A549 (cell line): Measurements from ENCODE around the gene RERE. TPM values are rescaled to one million over a fixed set of nuclear protein-coding genes. Genes with fewer than 3 reads are reported as not detected.

Source experiments
- ATAC-seq, 2 experiments: fragments of 200-7000 bp in 1 of 2; fragments of >200 bp in 1 of 2; cut with Nextera tagmentation in 1 of 2; cut with Tn5 transposase in 1 of 2; 3 replicates each; pipeline versions ENCODE4 v1.8.0 to v1.9.1; 2018 to 2020; ENCODE audit warnings: mild to moderate bottlenecking in 1 of 2, moderate library complexity in 1 of 2
- CTCF ChIA-PET: fragments of 300-600 bp; sonication (Branson Sonifier 250); formaldehyde crosslinking; extraction: SDS; loops from one replicate; lab custom pipeline; 2021; ENCODE audit warnings: antibody characterized with exemption, inconsistent platforms; lab: Yijun Ruan, JAX
- POLR2A ChIA-PET: fragments of 350-600 bp; formaldehyde crosslinking; extraction: SDS; loops from one replicate; lab custom pipeline; 2021; ENCODE audit warnings: antibody characterized with exemption, inconsistent platforms; lab: Yijun Ruan, JAX
- DNase-seq, 2 experiments: peaks; one replicate each; pipeline versions ENCODE4 v3.0.0 to v3.0.0-alpha.2; 2011 to 2016; ENCODE audit warnings: low read depth in 1 of 2, low spot score in 1 of 2
- FAIRE-seq: peaks from 2 replicates; lab custom pipeline; 2011; peaks lifted over from hg19 to GRCh38; lab: Jason Lieb, UNC
- H3K27ac ChIP-seq, 2 experiments: fragments of >200 bp; sonication (Bioruptor Twin); formaldehyde crosslinking; 3 replicates each; pipeline ENCODE4 v1.5.1; 2016 to 2017
- H3K4me1 ChIP-seq: fragments of >200 bp; sonication (Bioruptor Twin); formaldehyde crosslinking; 3 replicates; pipeline ENCODE4 v1.6.1; 2016
- H3K4me2 ChIP-seq: fragments of >200 bp; sonication (Bioruptor Twin); formaldehyde crosslinking; 3 replicates; pipeline ENCODE4 v1.6.1; 2016
- H3K4me3 ChIP-seq: fragments of >200 bp; sonication (Bioruptor Twin); formaldehyde crosslinking; 3 replicates; pipeline ENCODE4 v1.5.1; 2016
- H3K9me3 ChIP-seq: fragments of >200 bp; sonication (Bioruptor Twin); formaldehyde crosslinking; 3 replicates; pipeline ENCODE4 v1.6.1; 2016
- BHLHE40 ChIP-seq: IDR thresholded peaks from 2 replicates; pipeline ENCODE4 v1.6.1; 2012; ENCODE audit warnings: low read depth, low read length, inconsistent platforms
- CHD2 ChIP-seq: fragments of 150-350 bp; IDR thresholded peaks from 2 replicates; pipeline ENCODE4 v1.6.1; 2014; ENCODE audit warnings: low read length; ENCODE audit not compliant: partially characterized antibody
- HEYL ChIP-seq: fragments of 250-450 bp; sonication (Bioruptor Pico); IDR thresholded peaks from 2 replicates; pipeline ENCODE4 v1.8.0; 2021; ENCODE audit warnings: mild to moderate bottlenecking, moderate library complexity
- JUNB ChIP-seq: fragments of >200 bp; sonication (Bioruptor Twin); formaldehyde crosslinking; IDR thresholded peaks from 2 replicates; pipeline ENCODE4 v1.6.1; 2016
- KDM1A ChIP-seq: fragments of 200-600 bp; sonication (generic); IDR thresholded peaks from 2 replicates; pipeline ENCODE4 v1.6.1; 2016; ENCODE audit warnings: low read depth, mild to moderate bottlenecking
- NFE2L2 ChIP-seq: fragments of 150-350 bp; conservative IDR thresholded peaks from 2 replicates; pipeline ENCODE4 v1.6.1; 2014; ENCODE audit warnings: low read length
- NR3C1 ChIP-seq: fragments of >200 bp; sonication (Bioruptor Twin); formaldehyde crosslinking; IDR thresholded peaks from 3 replicates; pipeline ENCODE4 v1.6.1; 2017
- RNF2 ChIP-seq: fragments of 200-600 bp; sonication (generic); IDR thresholded peaks from 2 replicates; pipeline ENCODE4 v1.6.1; 2016; ENCODE audit warnings: low read depth, mild to moderate bottlenecking, antibody characterized with exemption, moderate library complexity, borderline replicate concordance
- SMC3 ChIP-seq: fragments of >200 bp; sonication (Bioruptor Twin); formaldehyde crosslinking; IDR thresholded peaks from 3 replicates; pipeline ENCODE4 v1.6.1; 2018; ENCODE audit warnings: inconsistent platforms
- TP53 ChIP-seq: fragments of 250-450 bp; sonication (Bioruptor Pico); IDR thresholded peaks from 2 replicates; pipeline ENCODE4 v1.5.0; 2021; ENCODE audit warnings: mild to moderate bottlenecking, moderate library complexity
- ZNF302 ChIP-seq: fragments of 250-450 bp; sonication (Bioruptor Pico); IDR thresholded peaks from 2 replicates; pipeline ENCODE4 v1.9.0; 2021; ENCODE audit warnings: inconsistent platforms, mild to moderate bottlenecking, moderate library complexity
- ZSCAN20 ChIP-seq: fragments of 250-450 bp; sonication (Bioruptor Pico); IDR thresholded peaks from 2 replicates; pipeline ENCODE4 v1.8.0; 2022; ENCODE audit warnings: mild to moderate bottlenecking, moderate library complexity
- WGBS: methylation state at CpG from one replicate; pipeline ENCODE4 v1.1.6; 2017; ENCODE audit errors: missing lambda C conversion rate; 5-methylcytosine and 5-hydroxymethylcytosine counted together
- polyA plus RNA-seq, 4 experiments: library from polyadenylated mRNA; depleted of rRNA in 3 of 4; stranded (reverse); fragments of >200 nt; fragmentation: RNase III in 1 of 4; extraction: RNeasy Plus Mini Kit Qiagen cat#74134 plus additional on column Dnase treatment in 1 of 4; gene quantifications; 2 replicates in 3 of 4; 3 replicates in 1 of 4; pipeline ENCODE4 v1.2.3, GENCODE V29; 2011 to 2017
- TF ChIP-seq, protein P1 (sequence below): fragments of 150-350 bp; IDR thresholded peaks from 2 replicates; pipeline ENCODE4 v1.6.1; 2014; ENCODE audit warnings: low read depth, mild to moderate bottlenecking, low read length
- TF ChIP-seq, protein P2 (sequence below): fragments of 450-650 bp; IDR thresholded peaks from 2 replicates; pipeline ENCODE4 v1.6.1; 2014; ENCODE audit warnings: antibody characterized with exemption
- TF ChIP-seq, protein P3 (sequence below): IDR thresholded peaks from 2 replicates; pipeline ENCODE4 v1.6.1; 2012; ENCODE audit warnings: low read depth, borderline replicate concordance
- TF ChIP-seq, protein P4 (sequence below): fragments of >200 bp; sonication (Bioruptor Twin); formaldehyde crosslinking; IDR thresholded peaks from 2 replicates; pipeline ENCODE4 v1.6.1; 2016
- TF ChIP-seq, protein P5 (sequence below): fragments of >200 bp; sonication (Bioruptor Twin); formaldehyde crosslinking; IDR thresholded peaks from 3 replicates; pipeline ENCODE4 v1.6.1; 2016
- TF ChIP-seq, protein P6 (sequence below): fragments of >200 bp; sonication (Bioruptor Twin); formaldehyde crosslinking; IDR thresholded peaks from 3 replicates; pipeline ENCODE4 v1.5.1; 2016

The RERE gene
- polyA plus RNA-seq, 2 of the 4 experiments (the other 2 are of a cell fraction), result 12.6 to 28.6 TPM

- FAIRE-seq, result no peak
- 86% methylated on average over 9 of the region's 9 CpGs for WGBS
- POLR2A ChIA-PET, result no interaction called here
Observed at GRCh38 chr1:8371372-8371991, 446.0 kb downstream of the RERE start.

DNA sequence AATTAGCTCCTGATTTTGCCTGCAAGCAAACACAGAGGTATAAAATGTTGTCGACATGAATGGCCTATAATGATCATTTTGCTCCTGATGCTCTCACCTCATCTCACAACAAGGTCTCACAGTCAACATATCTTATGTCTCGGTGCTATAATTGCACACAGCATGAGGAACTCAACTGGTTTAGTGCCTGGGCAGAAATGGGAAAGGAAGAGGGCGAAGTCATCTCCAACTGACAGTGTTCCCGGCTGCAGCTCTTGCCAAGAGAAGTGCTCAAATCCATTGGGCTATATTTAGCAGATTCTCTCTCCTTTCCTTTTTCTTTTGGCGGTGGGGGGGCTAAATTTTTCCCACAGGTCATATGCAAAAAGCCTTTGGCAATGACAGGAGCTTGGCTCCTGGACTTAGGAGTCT lies 446.5 kb downstream of the RERE start:
- ChIA-PET POLR2A (no interaction called here), CTCF (interaction anchor here (0.6 to 2.0 kb wide), 7 partner anchors 11 to 421 kb away, joined by 3 to 5 read pairs (median 4); no protein-coding TSS in a partner anchor)
- WGBS, result 75% methylated on average over 5 of the region's 5 CpGs
- DNase-seq (no peak), FAIRE-seq (no peak)
- H3K4me2 ChIP-seq, result no peak overlapping the region
- H3K4me3 ChIP-seq, result no peak overlapping the region
- H3K4me1 ChIP-seq, result 0 out of 3 replicates have a peak, but pooled peaks cover 3% of the 10 kb centered on the region
- no peak overlapping the region for H3K27ac ChIP-seq
- H3K9me3 ChIP-seq, result no peaks in the 10 kb centered on the region
- TF ChIP-seq, protein P1, sequence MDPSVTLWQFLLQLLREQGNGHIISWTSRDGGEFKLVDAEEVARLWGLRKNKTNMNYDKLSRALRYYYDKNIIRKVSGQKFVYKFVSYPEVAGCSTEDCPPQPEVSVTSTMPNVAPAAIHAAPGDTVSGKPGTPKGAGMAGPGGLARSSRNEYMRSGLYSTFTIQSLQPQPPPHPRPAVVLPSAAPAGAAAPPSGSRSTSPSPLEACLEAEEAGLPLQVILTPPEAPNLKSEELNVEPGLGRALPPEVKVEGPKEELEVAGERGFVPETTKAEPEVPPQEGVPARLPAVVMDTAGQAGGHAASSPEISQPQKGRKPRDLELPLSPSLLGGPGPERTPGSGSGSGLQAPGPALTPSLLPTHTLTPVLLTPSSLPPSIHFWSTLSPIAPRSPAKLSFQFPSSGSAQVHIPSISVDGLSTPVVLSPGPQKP, result no peak
- TF ChIP-seq, protein P2, sequence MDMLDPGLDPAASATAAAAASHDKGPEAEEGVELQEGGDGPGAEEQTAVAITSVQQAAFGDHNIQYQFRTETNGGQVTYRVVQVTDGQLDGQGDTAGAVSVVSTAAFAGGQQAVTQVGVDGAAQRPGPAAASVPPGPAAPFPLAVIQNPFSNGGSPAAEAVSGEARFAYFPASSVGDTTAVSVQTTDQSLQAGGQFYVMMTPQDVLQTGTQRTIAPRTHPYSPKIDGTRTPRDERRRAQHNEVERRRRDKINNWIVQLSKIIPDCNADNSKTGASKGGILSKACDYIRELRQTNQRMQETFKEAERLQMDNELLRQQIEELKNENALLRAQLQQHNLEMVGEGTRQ, result no peak
- TF ChIP-seq ZNF302 (CRISPR knock-in tag) (no peak), NFE2L2 (no peak), RNF2 (no peak), NR3C1 (no peak), HEYL (no peak), ZSCAN20 (CRISPR knock-in tag) (no peak), BHLHE40 (no peak), SMC3 (no peak), KDM1A (no peak), JUNB (no peak), TP53 (CRISPR knock-in tag) (no peak)
- TF ChIP-seq, protein P3, sequence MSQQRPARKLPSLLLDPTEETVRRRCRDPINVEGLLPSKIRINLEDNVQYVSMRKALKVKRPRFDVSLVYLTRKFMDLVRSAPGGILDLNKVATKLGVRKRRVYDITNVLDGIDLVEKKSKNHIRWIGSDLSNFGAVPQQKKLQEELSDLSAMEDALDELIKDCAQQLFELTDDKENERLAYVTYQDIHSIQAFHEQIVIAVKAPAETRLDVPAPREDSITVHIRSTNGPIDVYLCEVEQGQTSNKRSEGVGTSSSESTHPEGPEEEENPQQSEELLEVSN, result no peak
- TF ChIP-seq, protein P4, sequence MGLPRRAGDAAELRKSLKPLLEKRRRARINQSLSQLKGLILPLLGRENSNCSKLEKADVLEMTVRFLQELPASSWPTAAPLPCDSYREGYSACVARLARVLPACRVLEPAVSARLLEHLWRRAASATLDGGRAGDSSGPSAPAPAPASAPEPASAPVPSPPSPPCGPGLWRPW, result no peak
- TF ChIP-seq, protein P5, sequence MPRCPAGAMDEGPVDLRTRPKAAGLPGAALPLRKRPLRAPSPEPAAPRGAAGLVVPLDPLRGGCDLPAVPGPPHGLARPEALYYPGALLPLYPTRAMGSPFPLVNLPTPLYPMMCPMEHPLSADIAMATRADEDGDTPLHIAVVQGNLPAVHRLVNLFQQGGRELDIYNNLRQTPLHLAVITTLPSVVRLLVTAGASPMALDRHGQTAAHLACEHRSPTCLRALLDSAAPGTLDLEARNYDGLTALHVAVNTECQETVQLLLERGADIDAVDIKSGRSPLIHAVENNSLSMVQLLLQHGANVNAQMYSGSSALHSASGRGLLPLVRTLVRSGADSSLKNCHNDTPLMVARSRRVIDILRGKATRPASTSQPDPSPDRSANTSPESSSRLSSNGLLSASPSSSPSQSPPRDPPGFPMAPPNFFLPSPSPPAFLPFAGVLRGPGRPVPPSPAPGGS, result no peak
- TF ChIP-seq, protein P6, sequence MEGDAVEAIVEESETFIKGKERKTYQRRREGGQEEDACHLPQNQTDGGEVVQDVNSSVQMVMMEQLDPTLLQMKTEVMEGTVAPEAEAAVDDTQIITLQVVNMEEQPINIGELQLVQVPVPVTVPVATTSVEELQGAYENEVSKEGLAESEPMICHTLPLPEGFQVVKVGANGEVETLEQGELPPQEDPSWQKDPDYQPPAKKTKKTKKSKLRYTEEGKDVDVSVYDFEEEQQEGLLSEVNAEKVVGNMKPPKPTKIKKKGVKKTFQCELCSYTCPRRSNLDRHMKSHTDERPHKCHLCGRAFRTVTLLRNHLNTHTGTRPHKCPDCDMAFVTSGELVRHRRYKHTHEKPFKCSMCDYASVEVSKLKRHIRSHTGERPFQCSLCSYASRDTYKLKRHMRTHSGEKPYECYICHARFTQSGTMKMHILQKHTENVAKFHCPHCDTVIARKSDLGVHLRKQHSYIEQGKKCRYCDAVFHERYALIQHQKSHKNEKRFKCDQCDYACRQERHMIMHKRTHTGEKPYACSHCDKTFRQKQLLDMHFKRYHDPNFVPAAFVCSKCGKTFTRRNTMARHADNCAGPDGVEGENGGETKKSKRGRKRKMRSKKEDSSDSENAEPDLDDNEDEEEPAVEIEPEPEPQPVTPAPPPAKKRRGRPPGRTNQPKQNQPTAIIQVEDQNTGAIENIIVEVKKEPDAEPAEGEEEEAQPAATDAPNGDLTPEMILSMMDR, result no peak
- TF ChIP-seq, all 56 proteins: peak for 0
- ATAC-seq, result no peak

More at GRCh38 chr1:8371372-8371991, 446.0 kb downstream of the RERE start:
- no peak overlapping the region for H3K4me2 ChIP-seq
- no peak for DNase-seq
- H3K27ac ChIP-seq, result no peak overlapping the region
- H3K4me3 ChIP-seq, result no peak overlapping the region
- 0 out of 6 replicates have a peak, but pooled peaks of 1 of the 2 experiments have one; percentile 24 for ATAC-seq
- 0 out of 3 replicates have a peak, but pooled peaks cover 3% of the 10 kb centered on the region for H3K4me1 ChIP-seq
- TF ChIP-seq CHD2, result no peak
- no peaks in the 10 kb centered on the region for H3K9me3 ChIP-seq
- CTCF ChIA-PET, result interaction anchor here (0.8 to 2.0 kb wide), 6 partner anchors 10 to 179 kb away, joined by 3 to 4 read pairs (median 4); no protein-coding TSS in a partner anchor
